GM18870 (cell line): Measurements from ENCODE around the gene RHOV.
"Not testable (repeated sequence)": the region's sequence is repeated elsewhere in the genome, so short reads cannot be mapped to it uniquely, and the experiment has no call there.

Experiments
- ATAC-seq: cut with Tn5 transposase; IDR thresholded peaks from one replicate; pipeline ENCODE4 v1.9.1; 2021; ENCODE audit warnings: moderate library complexity; ENCODE audit not compliant: unreplicated experiment

Gene RHOV

GRCh38 chr15:40875991-40876730, 2.1 kb upstream of the RHOV start:
- ATAC-seq, result no peak

- ATAC-seq, result no peak
Observed at GRCh38 chr15:40872791-40873693, 992 bp downstream of the RHOV start.

GRCh38 chr15:40871749-40872617, 2.1 kb downstream of the RHOV start:
- ATAC-seq, result no peak

- ATAC-seq, result no peak
Observed at GRCh38 chr15:40870716-40871115, 3.3 kb downstream of the RHOV start.

GRCh38 chr15:40869686-40870085, 4.3 kb downstream of the RHOV start:
- ATAC-seq, result no peak

GRCh38 chr15:40867199-40867598, 6.8 kb downstream of the RHOV start:
- ATAC-seq, result no peak

- no peak for ATAC-seq
Observed at GRCh38 chr15:40863660-40864270, 10.3 kb downstream of the RHOV start.

- not testable (repeated sequence) for ATAC-seq
Observed at GRCh38 chr15:40861147-40861546, 12.9 kb downstream of the RHOV start.

- no peak for ATAC-seq
Observed at GRCh38 chr15:40859206-40859851, 14.7 kb downstream of the RHOV start.

GRCh38 chr15:40858706-40859105, 15.3 kb downstream of the RHOV start:
- no peak for ATAC-seq

GRCh38 chr15:40857601-40858341, 16.3 kb downstream of the RHOV start:
- no peak for ATAC-seq

GRCh38 chr15:40856746-40857145, 17.3 kb downstream of the RHOV start:
- no peak for ATAC-seq

- no peak for ATAC-seq
Observed at GRCh38 chr15:40855706-40856234, 18.3 kb downstream of the RHOV start.

GRCh38 chr15:40854161-40854560, 19.9 kb downstream of the RHOV start:
- ATAC-seq, result no peak

GRCh38 chr15:40853241-40853890, 20.7 kb downstream of the RHOV start:
- ATAC-seq, result no peak

GRCh38 chr15:40852529-40852928, 21.5 kb downstream of the RHOV start:
- no peak for ATAC-seq

GRCh38 chr15:40850576-40851112, 23.4 kb downstream of the RHOV start:
- ATAC-seq, result no peak

GRCh38 chr15:40847223-40847961, 26.6 kb downstream of the RHOV start:
- no peak for ATAC-seq
